Measurements from ENCODE around the gene TPPP. TPM values are rescaled to one million over a fixed set of nuclear protein-coding genes. Genes with fewer than 3 reads are reported as not detected.
A peak's percentile ranks its signal among the peaks of the same experiment; 100 is the strongest.

Gene TPPP
- total RNA-seq, 1 donor from 2014 or later = 21.6 TPM

DNA sequence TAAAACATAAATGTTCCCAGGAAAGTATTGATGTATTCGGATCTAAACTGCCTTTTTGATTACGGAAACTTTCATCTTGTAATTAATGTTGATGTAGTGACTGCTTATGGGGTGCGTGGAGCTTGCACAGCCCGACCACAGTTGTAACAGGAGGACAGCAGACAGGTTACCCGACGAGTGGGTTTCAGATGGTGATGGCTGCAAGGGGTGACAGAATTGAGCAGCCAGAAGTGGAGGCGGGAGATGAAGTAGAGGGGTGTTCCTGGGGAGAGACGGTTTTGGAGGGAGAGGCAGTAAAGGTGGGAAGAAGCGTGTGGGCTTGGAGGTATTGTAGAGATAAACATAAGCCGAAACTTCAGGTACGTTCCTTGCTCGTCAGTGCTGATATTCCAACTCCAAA lies 75.3 kb downstream of the TPPP start:
- Histone ChIP-seq H3K36me3 (peaks cover 26% of the 10 kb centered on the region), H3K9me3 (replicated peaks) (peaks cover 3% of the 10 kb centered on the region), H3K4me3 (no peak overlapping the region), H3K27ac (replicated peaks) (no peak overlapping the region), H3K27me3 (ENCODE audit: low read depth) (no peaks in the 10 kb centered on the region), H3K4me1 (peaks cover 4% of the 10 kb centered on the region)
- DNase-seq = no peak
- intact Hi-C loops (cut with micrococcal nuclease) = no loop called here
- TF ChIP-seq, protein P1, sequence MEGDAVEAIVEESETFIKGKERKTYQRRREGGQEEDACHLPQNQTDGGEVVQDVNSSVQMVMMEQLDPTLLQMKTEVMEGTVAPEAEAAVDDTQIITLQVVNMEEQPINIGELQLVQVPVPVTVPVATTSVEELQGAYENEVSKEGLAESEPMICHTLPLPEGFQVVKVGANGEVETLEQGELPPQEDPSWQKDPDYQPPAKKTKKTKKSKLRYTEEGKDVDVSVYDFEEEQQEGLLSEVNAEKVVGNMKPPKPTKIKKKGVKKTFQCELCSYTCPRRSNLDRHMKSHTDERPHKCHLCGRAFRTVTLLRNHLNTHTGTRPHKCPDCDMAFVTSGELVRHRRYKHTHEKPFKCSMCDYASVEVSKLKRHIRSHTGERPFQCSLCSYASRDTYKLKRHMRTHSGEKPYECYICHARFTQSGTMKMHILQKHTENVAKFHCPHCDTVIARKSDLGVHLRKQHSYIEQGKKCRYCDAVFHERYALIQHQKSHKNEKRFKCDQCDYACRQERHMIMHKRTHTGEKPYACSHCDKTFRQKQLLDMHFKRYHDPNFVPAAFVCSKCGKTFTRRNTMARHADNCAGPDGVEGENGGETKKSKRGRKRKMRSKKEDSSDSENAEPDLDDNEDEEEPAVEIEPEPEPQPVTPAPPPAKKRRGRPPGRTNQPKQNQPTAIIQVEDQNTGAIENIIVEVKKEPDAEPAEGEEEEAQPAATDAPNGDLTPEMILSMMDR (IDR thresholded peaks at IDR 0.05; ENCODE audit: borderline replicate concordance) = no peak

DNA sequence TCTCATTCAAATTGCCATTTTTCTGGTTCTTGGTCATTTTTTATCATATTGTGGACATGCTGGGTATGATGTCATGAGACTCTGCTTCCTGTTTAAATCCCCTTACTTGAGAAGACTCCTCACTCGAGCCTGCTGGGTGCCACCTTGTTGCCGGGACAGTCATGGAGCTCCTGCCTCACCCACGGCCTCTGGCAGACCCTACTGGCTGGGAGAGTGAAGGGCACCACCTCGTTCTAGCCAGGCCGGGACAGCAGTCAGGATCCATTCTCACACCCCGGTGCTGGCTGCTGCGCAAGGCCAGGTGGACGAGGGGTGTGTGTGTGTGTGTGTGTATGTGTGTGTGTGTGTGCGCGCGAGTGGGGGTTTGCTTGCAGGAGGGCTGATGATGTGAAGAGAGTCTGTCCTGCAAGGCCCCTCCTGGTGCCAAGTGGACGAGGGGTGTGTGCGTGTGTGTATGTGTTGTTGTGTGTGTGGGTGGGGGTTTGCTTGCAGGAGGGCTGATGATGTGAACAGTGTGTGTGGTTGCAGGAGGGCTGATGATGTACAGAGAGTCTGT lies 76.6 kb downstream of the TPPP start:
- peaks cover 15% of the 10 kb centered on the region for H3K4me1 ChIP-seq
- H3K36me3 ChIP-seq = peaks cover 26% of the 10 kb centered on the region
- no peak overlapping the region for H3K4me3 ChIP-seq
- no peak overlapping the region for H3K27ac ChIP-seq (replicated peaks)
- H3K9me3 ChIP-seq (replicated peaks) = peaks cover 3% of the 10 kb centered on the region
- intact Hi-C loops (cut with micrococcal nuclease) = no loop called here
- TF ChIP-seq, protein P1 (IDR thresholded peaks at IDR 0.05; ENCODE audit: borderline replicate concordance) = no peak
- no peaks in the 10 kb centered on the region for H3K27me3 ChIP-seq (ENCODE audit: low read depth)
- no peak for DNase-seq

DNA sequence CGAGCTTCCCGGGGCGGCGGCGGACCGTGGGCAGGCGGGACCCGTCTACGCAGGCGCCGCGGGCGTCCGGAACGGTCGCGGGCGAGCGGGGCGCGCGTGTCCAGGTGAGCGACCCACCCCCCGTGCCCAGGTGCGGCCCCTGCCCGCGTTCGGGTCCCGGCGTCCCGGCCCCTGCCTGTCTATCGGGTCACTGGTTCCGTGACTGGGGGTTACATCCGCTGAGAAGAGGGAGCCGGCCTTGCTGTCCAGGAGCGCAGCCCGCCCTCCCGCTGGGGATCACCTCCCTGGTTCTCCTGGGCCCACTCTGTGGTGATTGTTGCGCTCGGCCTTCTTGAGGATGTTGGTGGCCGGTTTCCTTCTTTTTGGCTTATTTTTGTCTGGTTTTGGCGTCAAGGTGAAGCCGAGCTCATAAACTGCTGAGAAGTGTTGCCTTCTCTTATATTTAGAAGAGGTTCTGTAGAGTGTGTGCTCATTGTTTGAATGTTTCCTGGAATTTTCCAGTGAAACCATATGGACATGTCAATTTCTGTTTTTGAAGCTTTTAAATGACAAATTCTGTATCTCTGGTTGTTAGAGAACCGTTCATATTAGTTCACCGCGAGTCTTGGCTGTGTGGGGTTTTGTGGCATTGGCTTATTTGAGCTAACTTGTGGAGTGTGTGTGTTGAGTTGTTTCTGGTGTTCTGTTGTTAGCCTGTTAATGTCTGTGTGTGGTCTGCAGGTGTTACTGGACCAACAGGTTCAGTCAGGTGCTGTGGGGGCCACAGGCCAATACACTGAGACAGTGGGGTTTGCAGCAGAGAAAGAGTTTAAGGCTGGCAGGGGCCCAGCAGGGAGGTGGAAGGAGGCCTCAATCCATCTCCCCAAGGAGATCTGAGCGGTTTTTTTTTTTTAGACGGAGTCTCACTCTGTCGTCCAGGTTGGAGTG lies 80.4 kb downstream of the TPPP start:
- TF ChIP-seq, protein P1 (IDR thresholded peaks at IDR 0.05; ENCODE audit: borderline replicate concordance) = no peak
- H3K4me3 ChIP-seq = peak overlapping the region; percentile 87
- H3K27me3 ChIP-seq (ENCODE audit: low read depth) = peaks cover 8% of the 10 kb centered on the region
- DNase-seq = no peak
- intact Hi-C loops (cut with micrococcal nuclease) = no loop called here
- peaks cover 3% of the 10 kb centered on the region for H3K9me3 ChIP-seq (replicated peaks)
- H3K27ac ChIP-seq (replicated peaks) = no peak overlapping the region
- no peaks in the 10 kb centered on the region for H3K36me3 ChIP-seq
- H3K4me1 ChIP-seq = peaks cover 19% of the 10 kb centered on the region

DNA sequence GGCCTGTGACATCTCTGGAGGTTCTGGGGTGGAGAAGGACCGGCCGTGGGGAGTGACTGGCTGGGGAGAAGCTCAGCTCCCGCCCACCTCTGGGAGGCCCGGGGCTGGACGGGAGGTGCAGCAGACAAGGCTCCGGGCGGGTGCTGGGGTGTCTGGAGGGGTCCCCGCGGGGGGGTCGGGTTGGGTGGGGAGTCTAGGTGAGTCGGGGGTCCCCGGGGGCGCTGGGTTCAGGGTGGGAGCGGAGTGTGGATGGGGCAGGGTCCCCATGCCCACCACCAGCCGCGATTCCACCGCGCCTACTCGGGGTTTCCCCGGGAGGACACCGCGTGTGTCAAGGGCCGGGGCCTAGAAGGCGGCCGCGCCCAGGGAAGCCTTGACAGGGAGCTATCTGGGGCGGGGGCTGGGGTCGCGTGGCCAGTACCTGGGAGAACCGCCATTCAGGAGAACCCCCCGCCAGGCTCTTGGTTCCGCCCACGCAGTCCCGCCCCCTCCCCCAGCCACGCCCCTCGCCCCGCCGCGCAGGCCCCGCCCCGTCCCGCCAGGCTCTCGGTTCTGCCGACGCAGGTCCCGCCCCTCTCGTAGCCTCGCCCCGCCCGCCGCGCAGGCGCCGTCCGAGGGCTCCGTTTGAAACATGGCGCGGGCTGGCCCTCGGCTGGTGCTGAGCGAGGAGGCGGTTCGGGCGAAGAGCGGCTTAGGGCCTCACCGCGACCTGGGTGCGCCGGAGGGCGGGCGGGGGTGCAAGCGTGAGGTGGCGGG lies 81.2 kb downstream of the TPPP start, which contains the start of gene CEP72:
TSS of gene CEP72 (plus strand) at position 610 of the 756 bp plus-strand sequence. CDS start at position 632, 22 bp downstream.
- Histone ChIP-seq H3K4me3 (peak within 1 kb of the TSS; percentile 87), H3K9me3 (replicated peaks) (peaks cover 3% of the 10 kb centered on the region), H3K4me1 (peaks cover 19% of the 10 kb centered on the region), H3K27ac (replicated peaks) (peak within 1 kb of the TSS; percentile 27), H3K36me3 (no peaks in the 10 kb centered on the region), H3K27me3 (ENCODE audit: low read depth) (peaks cover 17% of the 10 kb centered on the region)
- intact Hi-C loops (cut with micrococcal nuclease) = no loop called here
- peak; percentile 92 for DNase-seq
- TF ChIP-seq, protein P1 (IDR thresholded peaks at IDR 0.05; ENCODE audit: borderline replicate concordance) = no peak

All from left ventricle myocardium inferior (tissue), 1 donor.